Stimulated activated CD4-positive, alpha-beta T cell treated with anti-CD3 and anti-CD28 coated beads, TNF-alpha, amount 100 ng/mL, for 4 hours (primary cell): Measurements from ENCODE around the gene TSHZ1.

Experiments
- DNase-seq, 3 experiments: peaks; one replicate each; pipeline ENCODE4 v3.0.0-alpha.2; 2020; ENCODE audit warnings: low read depth in 3 of 3

TSHZ1 gene

GRCh38 chr18:75210274-75211001 lies at the start of gene TSHZ1:
Gene TSHZ1, plus strand, starts transcription at chr18:75210797. Its CDS starts 1,080 bp downstream, at chr18:75211877.
- peak in 1 of 3 experiments; percentile 26 for DNase-seq

DNA sequence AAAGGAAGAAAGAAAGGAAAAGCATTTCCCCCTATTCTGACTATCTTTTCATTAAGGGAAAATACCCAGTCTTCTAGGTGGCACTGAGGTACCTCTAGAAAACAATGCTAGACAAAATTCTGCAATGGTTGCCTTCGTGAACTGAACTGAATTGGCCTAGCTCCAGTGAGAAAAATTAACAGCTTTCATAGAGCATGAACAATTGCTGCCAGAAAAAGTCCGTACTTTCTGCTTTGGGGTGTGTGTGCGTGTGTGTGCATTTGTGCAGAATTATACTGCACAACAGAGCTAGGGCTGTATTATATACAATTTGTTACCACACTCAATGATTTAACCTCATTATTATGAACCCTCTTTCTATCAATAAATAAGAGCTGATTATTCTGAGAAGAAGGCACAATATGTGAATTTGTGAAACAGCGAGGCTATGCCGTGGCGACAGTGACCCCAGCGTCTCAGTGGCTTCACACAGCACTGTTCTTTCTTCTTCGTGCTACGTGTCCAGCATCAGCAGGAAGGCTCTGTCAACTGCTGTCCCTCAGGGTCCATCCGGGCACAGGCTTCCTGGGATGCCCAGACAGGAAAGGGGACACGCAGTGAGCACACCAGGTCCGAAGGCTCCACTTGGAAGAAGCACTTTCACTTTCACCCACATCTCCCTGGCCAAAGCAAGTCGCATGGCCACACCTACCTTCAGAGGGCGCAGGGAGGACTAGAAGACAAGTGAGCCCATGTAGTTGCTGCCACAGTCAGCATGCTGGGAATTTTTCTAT lies 49.2 kb upstream of the TSHZ1 start:
- DNase-seq, result no peak

GRCh38 chr18:75162467-75162866 lies 48.1 kb upstream of the TSHZ1 start:
- DNase-seq, result no peak

DNA sequence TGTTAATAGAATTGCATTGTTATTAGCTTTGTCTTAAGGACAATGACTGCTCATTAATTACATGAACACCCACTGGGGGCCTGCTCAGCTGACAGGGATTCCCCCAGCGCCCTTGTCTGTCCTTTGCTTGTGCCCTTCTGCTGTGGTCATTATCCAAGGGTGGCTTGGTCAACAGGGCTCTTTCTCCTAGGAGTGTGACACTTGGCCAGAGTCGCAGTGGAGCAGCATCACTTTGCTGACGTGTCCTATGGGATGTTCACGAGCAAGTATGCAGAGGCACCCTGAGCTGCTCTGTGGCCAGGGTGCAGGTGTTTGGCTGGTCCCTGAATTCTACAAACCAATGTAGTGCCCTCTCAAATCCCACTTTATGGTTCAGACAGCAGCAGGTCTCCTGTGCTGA lies 47.6 kb upstream of the TSHZ1 start:
- no peak for DNase-seq

DNA sequence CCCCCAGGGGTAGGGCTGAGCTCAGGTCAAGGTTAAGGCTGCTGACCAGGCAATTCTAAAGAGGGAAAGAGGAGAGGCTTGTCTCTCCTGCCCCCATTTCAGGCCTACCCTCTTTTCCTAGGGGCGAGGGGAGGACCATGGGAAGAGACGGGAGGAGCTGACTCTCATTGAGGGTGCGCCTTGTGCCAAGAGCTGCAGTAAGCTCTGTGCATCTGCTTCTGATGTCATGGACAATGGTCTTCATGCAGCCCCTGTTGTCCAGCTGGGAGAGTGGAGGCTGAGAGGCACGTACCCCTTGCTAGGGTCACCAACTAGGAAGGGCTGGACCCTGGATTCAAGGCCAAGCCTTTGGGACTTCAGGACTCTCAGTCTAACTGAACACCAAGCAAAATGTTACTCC lies 46.9 kb upstream of the TSHZ1 start:
- no peak for DNase-seq

- no peak for DNase-seq
Observed at GRCh38 chr18:75164479-75164878, 46.1 kb upstream of the TSHZ1 start.

- no peak for DNase-seq
Observed at GRCh38 chr18:75165926-75166325, 44.7 kb upstream of the TSHZ1 start.

- DNase-seq, result no peak
Observed at GRCh38 chr18:75167137-75167536, 43.5 kb upstream of the TSHZ1 start.

- no peak for DNase-seq
Observed at GRCh38 chr18:75167759-75168618, 42.6 kb upstream of the TSHZ1 start.

DNA sequence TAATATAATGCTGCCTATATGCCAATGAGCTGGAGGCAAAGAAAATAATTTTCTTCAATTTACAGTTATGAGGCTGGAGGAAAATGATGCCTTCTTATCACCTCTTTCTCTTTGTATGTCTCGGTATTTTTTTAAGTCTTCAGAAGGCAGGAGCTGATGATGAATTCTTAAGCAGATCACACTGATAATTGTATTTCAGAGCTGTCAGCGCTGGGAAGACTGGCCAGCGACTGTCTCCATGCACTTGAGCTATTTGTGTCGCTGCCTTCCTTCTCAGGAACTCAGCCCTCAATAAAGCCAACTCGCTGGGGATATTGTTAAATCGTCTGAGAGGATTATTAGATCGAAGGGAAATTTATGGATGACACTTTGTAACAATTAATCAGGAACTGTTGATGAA lies 42.0 kb upstream of the TSHZ1 start:
- no peak for DNase-seq

GRCh38 chr18:75169411-75169810 lies 41.2 kb upstream of the TSHZ1 start:
- no peak for DNase-seq

DNA sequence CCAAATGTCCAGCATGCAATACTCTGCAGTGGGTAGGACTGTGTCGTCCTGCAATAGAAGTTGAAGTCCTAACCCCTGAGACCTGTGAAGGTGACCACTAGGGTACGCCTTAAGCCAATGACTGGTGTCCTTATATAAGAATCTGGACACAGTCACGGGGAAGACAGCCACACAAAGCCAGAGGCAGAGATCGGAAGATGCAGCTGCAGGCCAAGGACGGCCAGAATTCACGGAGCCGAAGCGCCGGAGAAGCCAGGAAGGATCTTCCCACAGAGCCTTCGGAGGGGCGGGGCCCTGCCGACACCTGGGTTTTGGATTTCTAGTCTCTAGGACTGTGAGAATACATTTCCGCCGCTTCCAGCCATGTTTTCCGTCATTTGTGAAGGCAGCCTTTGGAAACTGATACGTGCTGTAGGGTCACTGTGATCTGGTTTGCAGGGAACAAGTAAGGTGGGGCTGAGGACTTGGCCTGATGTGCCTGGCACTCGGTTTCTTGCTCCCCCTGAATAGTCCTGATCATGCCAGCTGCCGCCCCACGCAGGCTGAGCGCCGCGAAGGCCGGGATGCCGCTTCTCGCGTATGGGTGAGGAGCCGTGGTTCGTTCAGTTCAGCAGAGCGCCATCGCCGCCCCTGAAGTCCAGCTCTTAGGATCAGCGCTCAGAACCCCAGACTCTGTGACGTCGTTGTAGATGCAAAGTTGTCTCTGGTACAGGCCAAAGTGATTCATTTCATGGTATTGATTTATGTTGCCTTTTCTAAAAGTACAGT lies 40.4 kb upstream of the TSHZ1 start:
- DNase-seq, result no peak

- DNase-seq, result no peak
Observed at GRCh38 chr18:75170916-75171315, 39.7 kb upstream of the TSHZ1 start.

DNA sequence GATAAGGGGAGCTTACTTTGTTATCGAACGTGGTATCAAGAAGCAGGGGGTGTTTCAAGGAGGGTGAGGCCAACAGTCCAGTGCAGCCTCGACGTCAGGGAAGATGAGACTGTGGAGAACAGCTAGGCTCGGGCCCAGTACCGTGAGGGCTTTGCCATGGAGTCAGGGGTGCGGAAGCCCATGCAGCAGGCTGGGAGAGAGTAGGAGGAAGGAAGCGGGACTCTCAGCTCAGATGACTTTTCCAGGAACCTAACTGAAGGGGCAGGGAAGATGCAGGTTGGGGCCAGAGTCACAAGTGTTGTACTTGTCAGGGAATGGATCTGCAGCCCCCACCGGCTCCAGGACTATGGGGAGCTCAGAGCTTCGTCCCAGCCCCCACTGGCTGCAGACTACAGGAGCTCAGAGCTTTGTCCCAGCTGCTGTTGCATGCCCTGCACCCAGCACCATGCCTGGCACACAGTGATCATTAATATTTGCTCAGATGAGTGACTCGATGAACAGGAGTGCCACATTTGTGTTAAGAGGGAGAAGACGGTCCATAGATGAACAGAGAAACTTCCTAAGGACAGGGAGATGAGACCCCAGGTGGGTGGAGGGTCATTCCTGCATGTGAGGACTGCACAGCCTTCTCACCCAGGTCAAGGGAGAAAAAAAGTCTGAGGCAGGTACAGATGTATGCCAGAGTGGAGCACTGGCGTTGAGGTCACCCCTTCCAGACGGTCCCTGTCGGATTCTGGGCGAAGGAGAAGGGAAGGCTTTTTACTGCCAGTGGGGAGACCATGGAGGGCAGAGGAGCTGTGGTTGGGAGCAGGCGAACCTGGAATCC lies 38.1 kb upstream of the TSHZ1 start:
- no peak for DNase-seq

DNA sequence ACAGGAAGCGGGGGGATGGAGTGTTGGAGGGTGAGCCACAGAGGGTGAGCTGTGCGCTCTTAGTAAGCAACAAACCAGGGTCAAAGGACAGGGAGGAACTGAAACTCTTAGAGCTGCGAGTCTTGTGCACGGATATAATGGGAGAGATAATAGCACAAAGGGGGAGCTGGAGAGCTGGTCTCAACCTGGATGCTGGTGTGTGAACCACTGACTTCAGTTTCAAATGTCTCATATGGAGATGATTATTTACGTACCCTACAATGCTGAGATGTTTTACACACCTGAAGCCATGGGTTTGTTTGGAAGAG lies 37.5 kb upstream of the TSHZ1 start:
- no peak for DNase-seq

DNA sequence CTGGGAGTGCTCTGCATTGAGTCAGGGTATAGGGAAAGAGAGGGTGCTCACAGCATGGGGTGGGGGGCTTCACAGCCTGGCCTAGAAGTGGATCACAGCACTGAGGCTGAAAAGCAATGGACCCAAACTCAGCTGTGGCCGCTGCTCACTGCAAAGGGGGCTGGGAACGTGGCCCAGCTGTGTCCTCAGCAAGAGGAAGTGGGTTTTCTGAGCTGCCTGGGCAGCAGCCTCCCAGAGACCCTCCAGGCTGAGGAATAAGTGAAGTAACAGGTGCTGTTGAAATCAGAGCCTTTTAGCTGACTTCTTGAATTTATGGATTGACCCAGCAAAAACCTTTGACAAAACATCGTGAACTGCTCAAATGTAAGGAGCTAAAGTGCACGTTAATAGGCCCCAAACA lies 36.9 kb upstream of the TSHZ1 start:
- no peak for DNase-seq

GRCh38 chr18:75176849-75177248 lies 33.7 kb upstream of the TSHZ1 start:
- DNase-seq, result no peak

DNA sequence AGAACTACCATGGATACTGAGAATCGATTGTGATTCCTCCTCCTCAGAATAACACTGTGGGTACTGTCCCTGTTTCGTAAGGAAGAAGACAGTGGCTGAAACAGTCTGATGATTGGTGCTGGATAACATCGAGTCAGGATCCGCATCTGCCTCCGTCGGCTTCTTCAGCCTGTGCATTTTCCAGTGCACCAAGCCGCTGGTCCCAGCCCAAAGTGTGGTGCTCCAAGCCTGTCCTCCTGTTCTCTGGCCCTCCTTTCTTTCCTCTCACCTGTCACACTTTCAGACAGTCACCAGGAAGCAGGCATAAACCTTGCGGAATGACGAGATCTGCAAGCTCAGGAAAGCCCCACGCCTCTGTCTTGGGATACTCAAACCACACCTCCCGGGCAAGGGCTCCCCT lies 32.2 kb upstream of the TSHZ1 start:
- no peak for DNase-seq

DNA sequence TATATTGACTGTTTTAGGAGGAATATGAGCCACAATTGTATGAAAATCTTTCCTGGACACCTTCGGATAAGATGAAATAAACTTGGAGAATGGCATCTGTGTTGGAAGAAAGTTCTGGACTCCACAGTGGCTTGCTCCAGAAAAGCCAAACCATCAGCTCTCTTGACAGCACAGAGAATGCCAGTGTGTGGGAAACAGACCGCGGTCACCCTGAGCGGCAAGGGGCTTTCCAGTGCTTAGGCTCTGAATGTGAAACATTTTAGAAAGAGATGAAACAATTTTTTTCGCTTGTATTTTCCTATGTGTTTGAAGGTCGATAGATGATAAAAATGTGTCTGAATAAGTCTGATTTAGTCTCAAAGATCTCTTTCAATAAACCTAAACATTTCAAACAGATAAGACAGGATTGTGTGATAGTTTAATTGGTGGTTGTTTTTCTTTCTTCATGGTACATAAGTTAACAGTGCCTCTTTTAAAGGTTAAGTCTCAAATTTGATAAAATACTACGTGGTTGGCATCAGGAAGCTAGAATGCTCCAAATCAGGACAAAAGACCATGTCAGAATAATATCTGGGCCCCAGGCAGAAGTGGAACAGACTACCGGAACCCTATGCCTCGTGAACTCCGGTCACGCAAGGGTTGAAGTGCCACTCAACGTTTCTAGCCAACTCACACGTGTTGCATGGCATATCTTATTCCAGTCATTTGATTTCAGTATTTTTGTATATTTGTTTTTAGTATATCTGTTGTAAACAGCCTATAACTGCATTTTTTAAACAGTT lies 30.6 kb upstream of the TSHZ1 start:
- DNase-seq, result no peak

DNA sequence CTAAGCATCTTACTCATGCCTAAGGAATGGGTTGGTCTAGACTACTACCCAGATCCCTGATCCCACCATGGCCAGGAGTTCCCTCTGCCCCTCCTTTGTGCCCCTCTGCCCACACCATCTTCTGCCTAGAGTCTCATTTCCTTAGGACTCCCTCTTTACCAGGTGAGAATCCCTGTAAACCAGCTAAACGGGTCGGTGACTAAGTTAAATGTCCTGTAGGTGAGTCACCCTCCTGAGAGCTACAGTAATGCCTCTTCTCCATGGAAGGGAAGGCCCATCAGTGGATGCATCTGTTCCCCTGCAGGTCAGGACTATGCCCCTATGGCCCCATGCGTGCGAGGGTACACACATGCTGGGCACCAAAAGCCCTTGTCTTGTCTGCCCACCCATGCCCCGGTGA lies 27.1 kb upstream of the TSHZ1 start:
- DNase-seq, result no peak
